DMS 273 treated with DMSO at 0.1 percent for 48 hours (cell line): Measurements from ENCODE around the gene NUCB1.
"Not testable (repeated sequence)": the region's sequence is repeated elsewhere in the genome, so short reads cannot be mapped to it uniquely, and the experiment has no call there.

Experiments used
- DNase-seq: peaks from one replicate; lab custom pipeline; 2025; lab: John Stamatoyannopoulos, UW

NUCB1 gene

GRCh38 chr19:48899781-48900476 is at the start of gene NUCB1:
NUCB1 (plus strand) TSS chr19:48900312; CDS start chr19:48900797, 485 bp downstream.
- DNase-seq, result peak; percentile 94

GRCh38 chr19:48852292-48852691 is 47.8 kb upstream of the NUCB1 start:
- no peak for DNase-seq

- no peak for DNase-seq
Observed at GRCh38 chr19:48853483-48853882, 46.6 kb upstream of the NUCB1 start.

GRCh38 chr19:48854103-48854502 is 46.0 kb upstream of the NUCB1 start:
- DNase-seq, result no peak

GRCh38 chr19:48856921-48857320 is 43.2 kb upstream of the NUCB1 start:
- DNase-seq, result no peak

GRCh38 chr19:48858984-48859710 is 41.0 kb upstream of the NUCB1 start:
- no peak for DNase-seq

- no peak for DNase-seq
Observed at GRCh38 chr19:48859711-48860572, 40.2 kb upstream of the NUCB1 start.

GRCh38 chr19:48861313-48861712 is 38.8 kb upstream of the NUCB1 start:
- no peak for DNase-seq

GRCh38 chr19:48862827-48863226 is 37.3 kb upstream of the NUCB1 start:
- no peak for DNase-seq

GRCh38 chr19:48866692-48867091 is 33.4 kb upstream of the NUCB1 start:
- no peak for DNase-seq

- DNase-seq, result no peak
Observed at GRCh38 chr19:48867123-48867745, 32.9 kb upstream of the NUCB1 start.

GRCh38 chr19:48867746-48868113 is 32.4 kb upstream of the NUCB1 start:
- no peak for DNase-seq

GRCh38 chr19:48868114-48868886 is 31.8 kb upstream of the NUCB1 start, which contains the start of gene PLEKHA4:
PLEKHA4 (minus strand) TSS chr19:48868617; CDS start chr19:48867620, 997 bp downstream.
- peak; percentile 26 for DNase-seq

GRCh38 chr19:48870048-48870447 is 30.1 kb upstream of the NUCB1 start:
- no peak for DNase-seq

- not testable (repeated sequence) for DNase-seq
Observed at GRCh38 chr19:48871471-48872181, 28.5 kb upstream of the NUCB1 start.

GRCh38 chr19:48872182-48872883 is 27.8 kb upstream of the NUCB1 start, which contains the start of gene PPP1R15A:
PPP1R15A (plus strand) TSS chr19:48872421; CDS start chr19:48873234, 813 bp downstream.
- peak; percentile 90 for DNase-seq

- no peak for DNase-seq
Observed at GRCh38 chr19:48872884-48873475, 27.1 kb upstream of the NUCB1 start.

- no peak for DNase-seq
Observed at GRCh38 chr19:48873476-48874302, 26.4 kb upstream of the NUCB1 start.
